ENCODE measurements around the gene RPS16. TPM values are rescaled to one million over a fixed set of nuclear protein-coding genes. Genes with fewer than 3 reads are reported as not detected.

RPS16 gene
- total and polyA plus RNA-seq, 2 of the 13 experiments (the other 11 are each of a cell fraction or from before 2014, with no cell fraction given), result 488 to 2,583 TPM

DNA sequence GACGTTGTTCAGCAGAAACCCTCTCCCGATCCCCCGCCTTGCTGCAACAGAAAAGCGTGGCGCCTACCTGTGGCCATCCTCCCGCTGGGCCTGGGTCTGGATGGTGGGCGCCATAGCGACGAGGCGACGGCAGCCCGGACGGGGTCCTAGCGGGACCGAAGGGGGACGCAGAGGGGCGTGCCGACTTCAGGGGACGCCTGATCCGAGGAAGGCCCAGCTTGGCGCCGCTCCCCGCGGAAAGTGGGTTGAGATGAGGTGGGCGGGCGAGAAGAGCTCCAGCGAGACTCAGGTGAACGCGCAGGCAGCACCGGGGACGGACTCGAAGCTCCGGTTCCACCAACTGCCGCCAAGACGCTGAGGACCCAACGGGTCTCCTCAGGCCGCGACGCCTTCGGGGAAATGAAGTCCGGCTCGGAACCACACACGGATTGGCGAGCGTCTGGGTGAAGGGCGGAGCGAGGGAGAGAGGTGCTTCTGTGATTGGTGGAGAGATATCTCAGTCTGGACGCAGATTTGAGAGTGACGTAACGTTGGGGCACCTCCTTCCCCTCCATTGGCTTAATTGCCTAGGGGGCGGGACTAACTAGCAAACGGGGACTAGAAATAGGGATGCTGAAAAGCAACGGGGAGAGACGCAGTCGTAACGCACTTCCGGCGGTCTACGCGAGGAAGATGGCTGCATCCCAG lies 44.9 kb downstream of the RPS16 start, which contains the start of the genes MED29 and PAF1 (continued):
- TF ChIP-seq, protein P1, sequence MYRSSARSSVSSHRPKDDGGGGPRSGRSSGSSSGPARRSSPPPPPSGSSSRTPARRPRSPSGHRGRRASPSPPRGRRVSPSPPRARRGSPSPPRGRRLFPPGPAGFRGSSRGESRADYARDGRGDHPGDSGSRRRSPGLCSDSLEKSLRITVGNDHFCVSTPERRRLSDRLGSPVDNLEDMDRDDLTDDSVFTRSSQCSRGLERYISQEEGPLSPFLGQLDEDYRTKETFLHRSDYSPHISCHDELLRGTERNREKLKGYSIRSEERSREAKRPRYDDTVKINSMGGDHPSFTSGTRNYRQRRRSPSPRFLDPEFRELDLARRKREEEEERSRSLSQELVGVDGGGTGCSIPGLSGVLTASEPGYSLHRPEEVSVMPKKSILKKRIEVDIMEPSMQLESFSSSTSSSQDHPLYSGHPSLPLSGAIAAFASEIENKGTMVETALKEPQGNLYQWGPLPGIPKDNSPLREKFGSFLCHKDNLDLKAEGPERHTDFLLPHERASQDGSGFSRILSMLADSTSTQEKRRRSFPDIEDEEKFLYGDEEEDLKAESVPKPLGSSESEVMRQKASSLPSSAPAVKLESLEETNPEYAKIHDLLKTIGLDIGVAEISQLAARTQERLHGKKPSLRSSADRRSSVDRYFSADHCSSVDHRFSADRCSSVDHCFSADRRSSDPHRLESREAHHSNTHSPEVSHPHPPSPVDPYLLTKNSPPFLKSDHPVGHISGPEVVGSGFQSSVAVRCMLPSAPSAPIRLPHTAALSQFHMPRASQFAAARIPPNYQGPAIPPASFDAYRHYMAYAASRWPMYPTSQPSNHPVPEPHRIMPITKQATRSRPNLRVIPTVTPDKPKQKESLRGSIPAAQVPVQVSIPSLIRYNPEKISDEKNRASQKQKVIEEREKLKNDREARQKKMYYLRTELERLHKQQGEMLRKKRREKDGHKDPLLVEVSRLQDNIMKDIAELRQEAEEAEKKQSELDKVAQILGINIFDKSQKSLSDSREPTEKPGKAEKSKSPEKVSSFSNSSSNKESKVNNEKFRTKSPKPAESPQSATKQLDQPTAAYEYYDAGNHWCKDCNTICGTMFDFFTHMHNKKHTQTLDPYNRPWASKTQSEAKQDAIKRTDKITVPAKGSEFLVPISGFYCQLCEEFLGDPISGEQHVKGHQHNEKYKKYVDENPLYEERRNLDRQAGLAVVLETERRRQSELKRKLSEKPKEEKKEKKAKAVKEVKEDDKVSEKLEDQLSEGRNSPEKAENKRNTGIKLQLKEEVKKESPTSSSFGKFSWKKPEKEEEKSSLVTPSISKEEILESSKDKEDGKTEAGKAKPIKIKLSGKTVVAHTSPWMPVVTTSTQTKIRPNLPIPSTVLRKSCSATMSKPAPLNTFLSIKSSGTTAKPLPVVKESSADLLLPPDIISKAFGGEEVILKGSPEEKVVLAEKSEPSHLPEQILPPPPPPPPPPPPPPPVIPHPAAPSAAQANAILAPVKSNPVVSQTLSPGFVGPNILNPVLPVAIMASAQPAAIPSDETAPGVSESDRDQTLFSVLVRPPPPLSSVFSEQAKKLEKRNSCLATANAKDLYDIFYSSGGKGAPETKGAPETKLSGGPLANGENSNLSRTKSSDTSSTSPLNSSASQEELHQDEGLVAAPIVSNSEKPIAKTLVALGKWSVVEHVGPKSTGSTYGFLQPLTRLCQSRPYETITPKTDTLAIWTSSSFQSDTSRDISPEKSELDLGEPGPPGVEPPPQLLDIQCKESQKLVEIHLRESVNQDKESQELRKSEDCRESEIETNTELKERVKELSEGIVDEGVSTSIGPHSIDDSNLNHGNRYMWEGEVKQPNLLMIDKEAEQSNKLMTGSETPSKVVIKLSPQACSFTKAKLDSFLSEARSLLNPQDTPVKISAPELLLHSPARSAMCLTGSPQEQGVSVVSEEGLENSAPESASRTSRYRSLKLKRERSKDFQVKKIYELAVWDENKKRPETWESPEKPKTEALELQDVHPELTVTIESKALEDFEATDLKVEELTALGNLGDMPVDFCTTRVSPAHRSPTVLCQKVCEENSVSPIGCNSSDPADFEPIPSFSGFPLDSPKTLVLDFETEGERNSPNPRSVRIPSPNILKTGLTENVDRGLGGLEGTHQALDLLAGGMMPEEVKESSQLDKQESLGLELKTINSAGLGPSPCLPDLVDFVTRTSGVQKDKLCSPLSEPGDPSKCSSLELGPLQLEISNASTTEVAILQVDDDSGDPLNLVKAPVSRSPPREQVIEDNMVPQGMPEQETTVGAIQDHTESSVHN (CRISPR knock-in tag; IDR thresholded peaks at IDR 0.05), result peak; percentile 82; the same call in 1 of the 2 replicates
- TF ChIP-seq FOXA1 (IDR thresholded peaks at IDR 0.05), result no peak
- TF ChIP-seq FOXA1 (CRISPR knock-in tag; IDR thresholded peaks at IDR 0.05), result 0 out of 2 replicates have a peak, but pooled peaks have one; percentile 14
- no peak for TF ChIP-seq ZNF7 (CRISPR knock-in tag; IDR thresholded peaks at IDR 0.05)
- peak; percentile 97 for TF ChIP-seq HOXA3 (CRISPR knock-in tag; IDR thresholded peaks at IDR 0.05)
- peak; percentile 97 for TF ChIP-seq POLR2G (IDR thresholded peaks at IDR 0.05; ENCODE audit: low read depth, low read length)
- TF ChIP-seq, protein P2, sequence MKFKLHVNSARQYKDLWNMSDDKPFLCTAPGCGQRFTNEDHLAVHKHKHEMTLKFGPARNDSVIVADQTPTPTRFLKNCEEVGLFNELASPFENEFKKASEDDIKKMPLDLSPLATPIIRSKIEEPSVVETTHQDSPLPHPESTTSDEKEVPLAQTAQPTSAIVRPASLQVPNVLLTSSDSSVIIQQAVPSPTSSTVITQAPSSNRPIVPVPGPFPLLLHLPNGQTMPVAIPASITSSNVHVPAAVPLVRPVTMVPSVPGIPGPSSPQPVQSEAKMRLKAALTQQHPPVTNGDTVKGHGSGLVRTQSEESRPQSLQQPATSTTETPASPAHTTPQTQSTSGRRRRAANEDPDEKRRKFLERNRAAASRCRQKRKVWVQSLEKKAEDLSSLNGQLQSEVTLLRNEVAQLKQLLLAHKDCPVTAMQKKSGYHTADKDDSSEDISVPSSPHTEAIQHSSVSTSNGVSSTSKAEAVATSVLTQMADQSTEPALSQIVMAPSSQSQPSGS (CRISPR knock-in tag; IDR thresholded peaks at IDR 0.05), result no peak
- TF ChIP-seq ZNF230 (CRISPR knock-in tag; IDR thresholded peaks at IDR 0.05), result peak; percentile 80; the same call in 1 of the 2 replicates
- TF ChIP-seq ZNF282 (IDR thresholded peaks at IDR 0.05; ENCODE audit: partially characterized antibody), result no peak
- TF ChIP-seq, protein P3, sequence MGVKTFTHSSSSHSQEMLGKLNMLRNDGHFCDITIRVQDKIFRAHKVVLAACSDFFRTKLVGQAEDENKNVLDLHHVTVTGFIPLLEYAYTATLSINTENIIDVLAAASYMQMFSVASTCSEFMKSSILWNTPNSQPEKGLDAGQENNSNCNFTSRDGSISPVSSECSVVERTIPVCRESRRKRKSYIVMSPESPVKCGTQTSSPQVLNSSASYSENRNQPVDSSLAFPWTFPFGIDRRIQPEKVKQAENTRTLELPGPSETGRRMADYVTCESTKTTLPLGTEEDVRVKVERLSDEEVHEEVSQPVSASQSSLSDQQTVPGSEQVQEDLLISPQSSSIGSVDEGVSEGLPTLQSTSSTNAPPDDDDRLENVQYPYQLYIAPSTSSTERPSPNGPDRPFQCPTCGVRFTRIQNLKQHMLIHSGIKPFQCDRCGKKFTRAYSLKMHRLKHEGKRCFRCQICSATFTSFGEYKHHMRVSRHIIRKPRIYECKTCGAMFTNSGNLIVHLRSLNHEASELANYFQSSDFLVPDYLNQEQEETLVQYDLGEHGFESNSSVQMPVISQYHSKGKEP (CRISPR knock-in tag; IDR thresholded peaks at IDR 0.05), result 0 out of 2 replicates have a peak, but pooled peaks have one; percentile 34
- no peak for TF ChIP-seq HDAC6 (IDR thresholded peaks at IDR 0.05; ENCODE audit: low read depth, low read length)
- TF ChIP-seq THYN1 (CRISPR knock-in tag; IDR thresholded peaks at IDR 0.05; ENCODE audit: borderline replicate concordance, low read depth), result no peak
- no peak for TF ChIP-seq PLRG1 (conservative IDR thresholded peaks at IDR 0.05)
- no peak for TF ChIP-seq TBX3 (IDR thresholded peaks at IDR 0.05; ENCODE audit: borderline replicate concordance)

Data from HepG2 (cell line).